ENCODE results near the gene SLC6A1. TPM values are rescaled to one million over a fixed set of nuclear protein-coding genes. Genes with fewer than 3 reads are reported as not detected.
"Not testable (repeated sequence)": the region's sequence is repeated elsewhere in the genome, so short reads cannot be mapped to it uniquely, and the experiment has no call there.

Gene SLC6A1
- total RNA-seq, 1 donor from 2014 or later = under 0.01 TPM

- peak; percentile 68 to 73 for DNase-seq (ENCODE audit: low read depth in 2 of 2)
Measured at GRCh38 chr3:11059090-11059798, 66.7 kb downstream of the SLC6A1 start.

- DNase-seq (ENCODE audit: low read depth in 2 of 2) = no peak
Measured at GRCh38 chr3:11059799-11060115, 67.2 kb downstream of the SLC6A1 start.

GRCh38 chr3:11060500-11061251, 68.1 kb downstream of the SLC6A1 start:
- DNase-seq (ENCODE audit: low read depth in 2 of 2) = peak; percentile 70 to 73

- DNase-seq (ENCODE audit: low read depth in 2 of 2) = not testable (repeated sequence)
Measured at GRCh38 chr3:11061268-11061871, 68.8 kb downstream of the SLC6A1 start.

GRCh38 chr3:11062704-11063103, 70.2 kb downstream of the SLC6A1 start:
- no peak for DNase-seq (ENCODE audit: low read depth in 2 of 2)

GRCh38 chr3:11071096-11071755, 78.7 kb downstream of the SLC6A1 start:
- no peak for DNase-seq (ENCODE audit: low read depth in 2 of 2)

GRCh38 chr3:11072631-11073030, 80.1 kb downstream of the SLC6A1 start:
- DNase-seq (ENCODE audit: low read depth in 2 of 2) = no peak

- DNase-seq (ENCODE audit: low read depth in 2 of 2) = no peak
Measured at GRCh38 chr3:11074011-11074410, 81.5 kb downstream of the SLC6A1 start.

- DNase-seq (ENCODE audit: low read depth in 2 of 2) = no peak
Measured at GRCh38 chr3:11074451-11074850, 81.9 kb downstream of the SLC6A1 start.

GRCh38 chr3:11075122-11075521, 82.6 kb downstream of the SLC6A1 start:
- not testable (repeated sequence) for DNase-seq (ENCODE audit: low read depth in 2 of 2)

- no peak for DNase-seq (ENCODE audit: low read depth in 2 of 2)
Measured at GRCh38 chr3:11076711-11077110, 84.2 kb downstream of the SLC6A1 start.

GRCh38 chr3:11077466-11077865, 84.9 kb downstream of the SLC6A1 start:
- no peak for DNase-seq (ENCODE audit: low read depth in 2 of 2)

- DNase-seq (ENCODE audit: low read depth in 2 of 2) = no peak
Measured at GRCh38 chr3:11078826-11079515, 86.4 kb downstream of the SLC6A1 start.

- DNase-seq (ENCODE audit: low read depth in 2 of 2) = no peak
Measured at GRCh38 chr3:11080492-11080891, 87.9 kb downstream of the SLC6A1 start.

- DNase-seq (ENCODE audit: low read depth in 2 of 2) = no peak
Measured at GRCh38 chr3:11084098-11084497, 91.5 kb downstream of the SLC6A1 start.

- no peak for DNase-seq (ENCODE audit: low read depth in 2 of 2)
Measured at GRCh38 chr3:11084677-11085076, 92.1 kb downstream of the SLC6A1 start.

GRCh38 chr3:11085093-11085840, 92.7 kb downstream of the SLC6A1 start:
- DNase-seq (ENCODE audit: low read depth in 2 of 2) = no peak

GRCh38 chr3:11086856-11087255, 94.3 kb downstream of the SLC6A1 start:
- no peak for DNase-seq (ENCODE audit: low read depth in 2 of 2)

GRCh38 chr3:11088066-11088465, 95.5 kb downstream of the SLC6A1 start:
- peak; percentile 26 to 53 for DNase-seq (ENCODE audit: low read depth in 2 of 2)

GRCh38 chr3:11088831-11089230, 96.3 kb downstream of the SLC6A1 start:
- no peak for DNase-seq (ENCODE audit: low read depth in 2 of 2)

Measured in lung microvascular endothelial cell (primary cell).